GM23338 (cell line): ENCODE measurements around the gene LGALS14.

Experiments used
- CREB1 ChIP-seq: fragments of 250-450 bp; sonication (Bioruptor Pico); IDR thresholded peaks from 2 replicates; pipeline ENCODE4 v1.5.0; 2020; ENCODE audit warnings: low read depth, mild to moderate bottlenecking, moderate library complexity
- CTCF ChIP-seq, 2 experiments: fragments of 200-600 bp in 1 of 2; sonication (generic) in 1 of 2; conservative IDR thresholded peaks; 2 replicates each; pipeline versions ENCODE4 v1.5.1 to v1.6.1; 2016 to 2017; ENCODE audit warnings: antibody characterized with exemption in 2 of 2, low read depth in 2 of 2, mild to moderate bottlenecking in 2 of 2, moderate library complexity in 1 of 2
- ETS1 ChIP-seq: IDR thresholded peaks from 2 replicates; pipeline ENCODE4 v1.6.1; 2016; ENCODE audit warnings: antibody characterized with exemption
- EZH2 ChIP-seq: fragments of 200-600 bp; sonication (generic); IDR thresholded peaks from one replicate; pipeline ENCODE4 v1.8.0; 2017; ENCODE audit warnings: antibody characterized with exemption, mild to moderate bottlenecking, low read depth; ENCODE audit not compliant: unreplicated experiment
- EZH2phosphoT487 ChIP-seq: fragments of 200-600 bp; sonication (generic); IDR thresholded peaks from one replicate; pipeline ENCODE4 v1.8.1; 2018; ENCODE audit warnings: antibody characterized with exemption; ENCODE audit not compliant: unreplicated experiment
- POLR2AphosphoS5 ChIP-seq: IDR thresholded peaks from 2 replicates; pipeline ENCODE4 v1.6.1; 2016; ENCODE audit warnings: antibody characterized with exemption, low read depth
- REST ChIP-seq: IDR thresholded peaks from one replicate; pipeline ENCODE4 v1.6.1; 2018; ENCODE audit warnings: antibody characterized with exemption; ENCODE audit not compliant: unreplicated experiment
- STAT1 ChIP-seq: IDR thresholded peaks from one replicate; pipeline ENCODE4 v1.6.1; 2016; ENCODE audit warnings: antibody characterized with exemption; ENCODE audit not compliant: unreplicated experiment
- ZNF114 ChIP-seq: fragments of 250-450 bp; sonication (Bioruptor Pico); IDR thresholded peaks from 2 replicates; pipeline ENCODE4 v1.5.0; 2020; ENCODE audit warnings: mild to moderate bottlenecking, moderate library complexity
- ZNF462 ChIP-seq: fragments of 250-450 bp; sonication (Bioruptor Pico); IDR thresholded peaks from 2 replicates; pipeline ENCODE4 v1.5.0; 2020; ENCODE audit warnings: mild to moderate bottlenecking, moderate library complexity

GRCh38 chr19:39754971-39755370 is 50.7 kb downstream of the LGALS14 start:
- no peak for TF ChIP-seq REST
- no peak for TF ChIP-seq POLR2AphosphoS5
- TF ChIP-seq EZH2 = no peak
- TF ChIP-seq CTCF (conservative IDR thresholded peaks at IDR 0.05; ENCODE audit: low read depth in 2 of 2) = no peak
- no peak for TF ChIP-seq CREB1 (CRISPR knock-in tag)
- TF ChIP-seq STAT1 = no peak
- TF ChIP-seq ZNF462 (CRISPR knock-in tag) = no peak
- no peak for TF ChIP-seq EZH2phosphoT487
- TF ChIP-seq ETS1 = no peak
- no peak for TF ChIP-seq ZNF114 (CRISPR knock-in tag)
